ENCODE results near the gene PROCA1. TPM values are rescaled to one million over a fixed set of nuclear protein-coding genes. Genes with fewer than 3 reads are reported as not detected.

PROCA1 gene
- total and polyA plus RNA-seq, 9 of the 15 experiments (the other 6 are each of a cell fraction or from before 2014, with no cell fraction given) = 0.78 to 16.2 (median 5.6) TPM

DNA sequence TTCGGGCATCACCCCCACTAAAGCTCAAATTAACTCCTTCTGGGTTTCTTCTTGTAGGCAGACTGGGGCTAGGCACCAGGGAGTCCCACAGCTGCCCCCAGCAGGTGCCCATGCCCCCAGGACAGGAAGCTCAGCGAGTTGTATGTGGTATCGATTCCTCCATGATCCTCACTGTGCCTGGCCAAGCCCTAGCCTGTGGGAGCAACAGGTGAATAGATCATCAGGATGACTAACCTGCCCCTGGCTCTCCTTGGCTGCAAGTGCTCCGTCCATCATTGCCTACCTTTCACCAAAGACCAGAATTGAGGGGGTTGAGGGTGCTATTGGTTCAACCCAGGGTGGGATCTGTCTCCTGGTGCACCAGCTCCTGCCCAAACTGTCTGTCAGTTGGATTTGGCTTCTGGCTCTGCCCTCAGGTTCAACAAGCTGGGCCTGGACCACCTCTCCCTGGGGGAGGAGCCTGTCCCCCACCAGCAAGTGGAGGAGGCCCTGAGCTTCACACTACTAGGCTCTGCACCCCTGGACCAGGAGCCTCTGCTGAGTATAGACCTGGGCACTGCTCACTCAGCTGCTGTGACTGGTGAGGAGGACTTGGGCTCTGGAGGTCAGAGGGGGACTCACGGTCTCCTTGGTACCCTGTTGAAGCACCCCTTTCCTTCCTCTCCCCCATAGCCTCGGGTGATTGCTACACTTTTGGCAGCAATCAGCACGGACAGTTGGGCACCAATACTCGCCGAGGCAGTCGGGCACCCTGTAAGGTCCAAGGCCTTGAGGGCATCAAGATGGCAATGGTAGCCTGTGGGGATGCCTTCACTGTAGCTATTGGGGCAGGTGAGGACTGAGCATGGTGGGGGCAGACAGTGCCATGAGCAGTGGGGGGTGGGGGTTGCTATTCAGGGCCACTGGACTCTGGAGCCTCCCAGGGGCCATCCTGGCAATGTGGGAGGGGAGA lies 29.0 kb upstream of the PROCA1 start:
- TF ChIP-seq ZNF184 (CRISPR knock-in tag; IDR thresholded peaks at IDR 0.05) (no peak), ZNF197 (CRISPR knock-in tag; IDR thresholded peaks at IDR 0.05; ENCODE audit: low read depth) (peak; percentile 4; the same call in 1 of the 2 replicates)
- in situ Hi-C loops (cut with MboI) (no loop called here), intact Hi-C loops (cut with micrococcal nuclease) (loop anchor here (5.0 kb wide), 1 partner anchor 93 kb away; the partner anchor contains the start of gene BLTP2)
- peaks cover 9% of the 10 kb centered on the region for H4K20me1 ChIP-seq (replicated peaks; ENCODE audit: control insufficient read depth, insufficient read depth, low read length)
- no peak for ATAC-seq
- no TSS peak for BruUV-seq (replicated peaks)
- peaks cover 10% of the 10 kb centered on the region; the same call in 2 of the 3 replicates for H3K36me3 ChIP-seq (ENCODE audit: control insufficient read depth, insufficient read depth, low read length)
- no peaks in the 10 kb centered on the region for H3K27me3 ChIP-seq (ENCODE audit: control insufficient read depth in 2 of 2, insufficient read depth in 2 of 2, low read length in 2 of 2)
- no peak overlapping the region for H3K4me3 ChIP-seq
- peaks cover 24% of the 10 kb centered on the region for H3K79me2 ChIP-seq (ENCODE audit: control insufficient read depth, insufficient read depth, low read length)
- CTCF ChIA-PET (ENCODE audit: low intra/inter-chr PET ratio) = no interaction called here
- H3K9ac ChIP-seq (ENCODE audit: insufficient read depth in 1 of 2, low read depth in 2 of 2, low read length in 2 of 2) = peak overlapping the region in 1 of 2 experiments; percentile 32; a peak in 1 of 4 replicates
- no peak overlapping the region for H3K4me2 ChIP-seq (ENCODE audit: insufficient read depth, low read length)
- H3K9me3 ChIP-seq (replicated peaks; ENCODE audit: control insufficient read depth, insufficient read depth, low read depth, low read length) = no peaks in the 10 kb centered on the region
- POLR2A ChIA-PET = interaction anchor here (0.5 to 17.4 kb wide), 4 partner anchors 11 to 155 kb away, joined by 4 to 367 read pairs (median 12); partner anchors contain the start of genes NEK8, RPL23A and TLCD1
- H3K27ac ChIP-seq (ENCODE audit: extremely low read depth, low read depth, low read length) = no peak overlapping the region
- FAIRE-seq = no peak
- no peaks in the 10 kb centered on the region for H3K9me1 ChIP-seq (ENCODE audit: control insufficient read depth, insufficient read depth, low read length)
- DNase-seq (ENCODE audit: extremely low read depth in 1 of 4, low spot score in 3 of 4) = no peak
- WGBS (ENCODE audit: insufficient coverage, low coverage, missing lambda C conversion rate) = 82% methylated on average over 10 of the region's 10 CpGs
- H3K4me1 ChIP-seq (replicated peaks in 1 of 2; ENCODE audit: control insufficient read depth in 2 of 2, insufficient read depth in 2 of 2, low read length in 2 of 2) = peaks cover 35 to 76% of the 10 kb centered on the region in 2 experiments
- no peak overlapping the region for H2AFZ ChIP-seq (ENCODE audit: low read depth, low read length)
